Measurements from ENCODE around the gene TKTL1.
"Not testable (repeated sequence)": the region's sequence is repeated elsewhere in the genome, so short reads cannot be mapped to it uniquely, and the experiment has no call there.

Gene TKTL1, protein sequence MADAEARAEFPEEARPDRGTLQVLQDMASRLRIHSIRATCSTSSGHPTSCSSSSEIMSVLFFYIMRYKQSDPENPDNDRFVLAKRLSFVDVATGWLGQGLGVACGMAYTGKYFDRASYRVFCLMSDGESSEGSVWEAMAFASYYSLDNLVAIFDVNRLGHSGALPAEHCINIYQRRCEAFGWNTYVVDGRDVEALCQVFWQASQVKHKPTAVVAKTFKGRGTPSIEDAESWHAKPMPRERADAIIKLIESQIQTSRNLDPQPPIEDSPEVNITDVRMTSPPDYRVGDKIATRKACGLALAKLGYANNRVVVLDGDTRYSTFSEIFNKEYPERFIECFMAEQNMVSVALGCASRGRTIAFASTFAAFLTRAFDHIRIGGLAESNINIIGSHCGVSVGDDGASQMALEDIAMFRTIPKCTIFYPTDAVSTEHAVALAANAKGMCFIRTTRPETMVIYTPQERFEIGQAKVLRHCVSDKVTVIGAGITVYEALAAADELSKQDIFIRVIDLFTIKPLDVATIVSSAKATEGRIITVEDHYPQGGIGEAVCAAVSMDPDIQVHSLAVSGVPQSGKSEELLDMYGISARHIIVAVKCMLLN

DNA sequence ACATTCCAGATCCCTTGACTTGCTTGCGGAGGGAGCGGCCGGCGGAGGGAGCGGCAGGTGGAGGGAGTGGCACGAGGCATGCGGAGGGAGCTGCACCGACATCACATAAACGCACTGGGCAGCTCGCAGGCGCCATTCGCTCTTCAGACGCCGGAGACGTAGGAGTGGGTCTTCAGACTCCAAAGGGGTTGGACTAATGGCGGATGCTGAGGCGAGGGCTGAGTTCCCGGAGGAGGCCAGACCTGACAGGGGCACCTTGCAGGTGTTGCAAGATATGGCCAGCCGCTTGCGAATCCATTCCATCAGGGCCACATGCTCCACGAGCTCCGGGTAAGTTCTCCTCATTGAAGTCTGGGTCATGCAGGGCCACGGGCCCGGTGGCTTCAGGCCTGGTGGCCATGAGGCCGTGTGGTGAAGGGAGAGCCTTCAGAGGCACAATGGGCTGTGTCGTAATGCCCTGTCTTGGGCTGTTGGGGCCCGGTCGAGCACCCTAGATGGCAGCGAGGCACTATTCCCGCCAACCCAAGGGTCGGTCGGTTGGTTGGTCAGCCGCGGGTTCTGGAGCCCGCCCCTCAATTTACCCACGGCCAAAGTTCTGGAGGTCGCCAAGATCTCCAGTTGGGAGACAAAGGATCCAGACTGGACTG is at the start of gene TKTL1:
TKTL1 (plus strand) TSS at position 132 of the 647 bp plus-strand sequence; CDS start at position 197, 65 bp downstream.
- no peak for DNase-seq

DNA sequence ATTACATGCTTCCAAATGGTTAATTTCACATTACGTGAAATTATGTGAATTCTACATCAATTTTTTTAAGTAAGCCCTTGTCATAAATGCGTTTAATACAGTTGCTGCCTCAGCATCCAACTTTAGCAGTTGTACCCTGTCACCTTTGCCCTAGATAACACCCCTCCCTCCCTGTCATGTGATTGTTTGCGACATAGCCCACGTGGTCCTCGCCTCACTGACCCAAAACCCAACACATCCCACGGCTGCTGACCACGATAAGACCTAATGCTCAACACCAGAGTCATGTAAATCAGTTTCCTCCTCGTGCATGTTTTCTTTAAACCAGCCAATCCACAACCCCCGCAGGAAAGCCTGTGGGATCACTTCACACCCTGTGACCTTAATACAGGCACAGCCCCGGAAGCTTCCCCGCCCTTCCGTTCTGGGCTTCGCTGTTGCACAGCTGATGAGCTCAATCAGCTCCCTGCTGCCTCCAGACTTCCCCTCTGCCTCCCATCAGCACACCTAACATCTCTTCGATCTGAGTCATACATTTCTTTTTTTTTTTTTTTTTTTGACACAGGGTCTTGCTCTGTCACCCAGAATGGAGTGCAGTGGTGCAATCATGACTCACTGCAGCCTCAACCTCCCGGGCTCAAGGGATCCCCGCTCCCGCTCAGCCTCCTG is 48.1 kb upstream of the TKTL1 start:
- DNase-seq: not testable (repeated sequence)

DNA sequence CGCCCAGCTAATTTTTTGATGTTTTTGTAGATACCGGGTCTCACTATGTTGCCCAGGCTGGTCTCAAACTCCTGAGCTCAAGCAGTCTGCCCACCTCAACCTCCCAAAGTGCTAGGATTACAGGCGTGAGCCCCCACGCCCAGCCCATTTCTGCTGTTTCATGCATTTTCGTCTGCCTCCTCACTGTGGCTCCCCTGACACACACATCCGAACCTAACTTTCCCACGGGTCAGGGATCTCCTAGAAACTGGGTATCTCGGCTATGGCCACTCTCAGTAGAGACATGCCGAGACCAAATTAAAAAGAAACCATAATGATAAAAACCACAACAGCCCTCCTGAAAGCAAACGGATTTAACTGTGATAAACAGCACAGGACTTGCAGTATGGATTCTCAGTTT is 47.5 kb upstream of the TKTL1 start:
- DNase-seq: not testable (repeated sequence)

DNA sequence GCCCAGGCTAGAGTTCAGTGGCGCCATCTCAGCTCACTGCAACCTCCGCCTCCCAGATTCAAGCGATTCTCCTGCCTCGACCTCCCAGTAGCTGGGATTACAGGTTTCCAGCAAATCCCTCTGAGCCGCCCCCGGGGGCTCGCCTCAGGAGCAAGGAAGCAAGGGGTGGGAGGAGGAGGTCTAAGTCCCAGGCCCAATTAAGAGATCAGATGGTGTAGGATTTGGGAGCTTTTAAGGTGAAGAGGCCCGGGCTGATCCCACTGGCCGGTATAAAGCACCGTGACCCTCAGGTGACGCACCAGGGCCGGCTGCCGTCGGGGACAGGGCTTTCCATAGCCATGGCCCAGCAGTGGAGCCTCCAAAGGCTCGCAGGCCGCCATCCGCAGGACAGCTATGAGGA is 38.3 kb upstream of the TKTL1 start, which contains the start of gene OPN1MW3:
OPN1MW3 (plus strand) TSS at position 301 of the 400 bp plus-strand sequence; CDS start at position 339, 38 bp downstream.
- DNase-seq: not testable (repeated sequence)

DNA sequence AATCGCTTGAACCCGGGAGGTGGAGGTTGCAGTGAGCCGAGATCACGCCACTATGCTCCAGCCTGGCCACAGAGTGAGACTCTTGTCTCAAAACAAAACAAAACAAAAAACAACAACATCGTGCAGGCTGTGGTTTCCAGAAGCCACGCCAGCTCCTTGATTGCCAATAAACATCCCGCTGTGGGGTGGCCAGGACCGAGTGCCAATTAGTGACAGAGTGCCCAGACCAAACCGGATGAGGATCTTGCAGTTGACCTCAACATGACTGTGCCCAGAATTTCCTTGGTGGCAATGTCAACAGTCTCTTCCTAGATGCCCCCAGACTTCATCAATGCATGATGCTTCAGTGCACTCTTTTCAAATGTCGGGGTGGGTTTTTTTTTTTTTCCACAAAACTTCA is 36.9 kb upstream of the TKTL1 start:
- DNase-seq: not testable (repeated sequence)

DNA sequence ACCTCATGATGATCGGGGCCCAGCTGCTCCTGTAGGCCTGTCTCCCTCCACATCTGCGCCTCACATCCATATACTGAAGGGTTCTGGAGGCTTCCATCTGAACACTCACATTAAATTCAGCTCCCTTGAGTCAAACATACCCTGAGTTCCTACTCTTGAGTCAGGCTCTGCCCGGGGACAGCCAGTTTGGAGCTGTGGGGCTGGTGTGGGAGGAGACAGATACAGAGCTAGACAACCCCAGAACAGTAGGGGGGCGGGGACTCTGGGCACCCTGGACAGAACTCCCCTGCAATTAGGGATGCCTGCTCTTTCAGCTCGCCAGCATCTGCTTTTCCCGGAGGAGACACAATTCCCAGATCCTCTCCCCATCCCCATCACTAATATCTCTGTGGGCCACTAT is 32.5 kb upstream of the TKTL1 start:
- not testable (repeated sequence) for DNase-seq

DNA sequence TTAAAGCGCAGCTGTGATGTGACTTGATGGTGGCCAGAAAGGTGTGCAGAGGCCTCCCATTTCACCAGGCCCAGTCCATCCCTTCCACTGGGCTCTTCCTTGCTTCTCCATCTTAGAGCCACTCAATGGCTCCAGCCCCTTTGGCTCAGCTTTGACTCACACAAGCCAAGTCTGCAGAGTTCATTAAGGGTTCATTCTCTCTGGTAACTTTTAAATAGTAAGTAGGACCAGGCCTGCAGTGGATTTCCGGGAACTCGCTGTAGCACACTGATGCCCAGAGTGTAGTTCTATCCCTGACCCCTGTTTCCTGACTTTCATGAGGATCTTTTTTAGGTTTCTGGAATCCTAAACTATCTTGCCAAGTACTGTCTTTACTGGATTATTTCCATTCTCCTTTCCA is 26.4 kb upstream of the TKTL1 start:
- DNase-seq: not testable (repeated sequence)

DNA sequence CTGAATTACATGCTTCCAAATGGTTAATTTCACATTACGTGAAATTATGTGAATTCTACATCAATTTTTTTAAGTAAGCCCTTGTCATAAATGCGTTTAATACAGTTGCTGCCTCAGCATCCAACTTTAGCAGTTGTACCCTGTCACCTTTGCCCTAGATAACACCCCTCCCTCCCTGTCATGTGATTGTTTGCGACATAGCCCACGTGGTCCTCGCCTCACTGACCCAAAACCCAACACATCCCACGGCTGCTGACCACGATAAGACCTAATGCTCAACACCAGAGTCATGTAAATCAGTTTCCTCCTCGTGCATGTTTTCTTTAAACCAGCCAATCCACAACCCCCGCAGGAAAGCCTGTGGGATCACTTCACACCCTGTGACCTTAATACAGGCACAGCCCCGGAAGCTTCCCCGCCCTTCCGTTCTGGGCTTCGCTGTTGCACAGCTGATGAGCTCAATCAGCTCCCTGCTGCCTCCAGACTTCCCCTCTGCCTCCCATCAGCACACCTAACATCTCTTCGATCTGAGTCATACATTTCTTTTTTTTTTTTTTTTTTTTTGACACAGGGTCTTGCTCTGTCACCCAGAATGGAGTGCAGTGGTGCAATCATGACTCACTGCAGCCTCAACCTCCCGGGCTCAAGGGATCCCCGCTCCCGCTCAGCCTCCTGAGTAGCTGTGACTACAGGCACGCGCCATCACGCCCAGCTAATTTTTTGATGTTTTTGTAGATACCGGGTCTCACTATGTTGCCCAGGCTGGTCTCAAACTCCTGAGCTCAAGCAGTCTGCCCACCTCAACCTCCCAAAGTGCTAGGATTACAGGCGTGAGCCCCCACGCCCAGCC is 10.9 kb upstream of the TKTL1 start:
- DNase-seq: not testable (repeated sequence)

DNA sequence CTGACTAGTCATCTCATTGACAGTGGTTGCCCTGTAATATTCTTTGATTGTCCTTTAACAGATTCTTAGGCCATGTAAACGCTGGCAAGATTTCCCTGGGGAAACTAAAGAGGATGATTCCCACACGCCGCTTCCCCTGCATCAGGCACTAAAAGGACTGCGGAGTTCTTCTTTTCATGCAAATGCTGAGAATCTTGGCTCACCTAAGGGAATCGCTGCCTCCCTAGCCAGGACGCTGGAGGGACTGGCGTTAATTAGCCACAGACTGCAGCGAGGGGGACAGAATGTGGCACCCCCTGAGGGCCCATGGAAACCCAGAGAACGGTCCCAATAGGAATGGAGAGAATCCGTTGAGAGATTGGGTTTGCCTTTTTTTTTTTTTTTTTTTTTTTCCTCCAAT is 9.2 kb upstream of the TKTL1 start:
- not testable (repeated sequence) for DNase-seq

DNA sequence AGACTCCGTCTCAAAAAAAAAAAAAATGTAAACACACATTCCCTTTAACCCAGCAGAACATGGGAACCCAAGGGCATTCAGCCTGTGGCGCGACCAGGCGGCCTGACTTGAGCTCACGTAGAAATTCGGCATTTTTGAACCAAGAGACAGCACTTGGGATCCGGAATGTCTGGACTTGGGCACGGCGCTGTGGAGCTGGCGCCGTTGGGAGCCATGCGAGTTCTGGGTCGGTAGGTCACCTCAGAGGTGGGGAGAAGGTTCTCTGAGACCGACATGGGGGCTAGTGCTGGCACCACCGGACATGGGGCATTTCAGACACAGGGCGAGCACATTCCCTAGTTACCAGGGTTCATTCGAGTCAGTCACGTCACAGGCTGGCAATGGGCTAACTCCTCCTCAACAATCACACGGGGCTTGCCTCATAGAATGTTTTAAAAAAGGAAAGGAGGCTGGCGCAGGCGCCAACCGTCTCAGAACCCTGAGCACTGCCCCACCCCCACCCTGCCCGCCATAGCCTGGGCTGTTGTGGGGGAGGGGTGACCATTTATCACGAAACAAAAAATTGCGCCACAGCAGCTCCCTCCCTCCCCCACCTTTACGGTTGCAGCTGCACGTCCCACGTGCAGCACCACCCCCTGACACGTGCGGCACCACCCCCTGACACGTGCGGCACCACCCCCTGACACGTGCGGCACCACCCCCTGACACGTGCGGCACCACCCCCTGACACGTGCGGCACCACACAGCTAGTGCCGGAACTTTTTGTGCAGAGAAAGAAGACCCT is 612 bp upstream of the TKTL1 start, which contains the start of gene TEX28:
TEX28 (minus strand) TSS at position 334 of the 784 bp plus-strand sequence. CDS start 3,007 bp downstream, outside the sequence.
- DNase-seq: no peak

DNA sequence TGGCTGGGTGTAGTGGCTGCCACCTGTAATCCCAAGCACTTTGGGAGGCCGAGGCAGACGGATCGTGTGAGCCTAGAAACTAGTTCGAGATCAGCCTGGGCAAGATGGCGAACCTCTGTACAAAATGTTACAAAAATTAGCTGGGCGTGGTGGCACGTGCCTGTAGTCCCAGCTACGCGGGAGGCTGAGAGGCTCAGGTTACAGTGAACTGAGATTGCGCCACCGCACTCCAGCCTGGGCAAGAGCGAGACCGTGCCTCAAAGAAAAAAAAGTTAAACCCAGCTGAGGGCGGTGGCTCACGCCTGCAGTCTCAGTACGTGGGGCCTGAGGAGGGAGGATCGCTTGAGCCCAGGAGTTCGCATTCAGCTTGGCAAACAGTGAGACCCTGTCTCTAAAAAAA is 1.1 kb downstream of the TKTL1 start:
- no peak for DNase-seq

DNA sequence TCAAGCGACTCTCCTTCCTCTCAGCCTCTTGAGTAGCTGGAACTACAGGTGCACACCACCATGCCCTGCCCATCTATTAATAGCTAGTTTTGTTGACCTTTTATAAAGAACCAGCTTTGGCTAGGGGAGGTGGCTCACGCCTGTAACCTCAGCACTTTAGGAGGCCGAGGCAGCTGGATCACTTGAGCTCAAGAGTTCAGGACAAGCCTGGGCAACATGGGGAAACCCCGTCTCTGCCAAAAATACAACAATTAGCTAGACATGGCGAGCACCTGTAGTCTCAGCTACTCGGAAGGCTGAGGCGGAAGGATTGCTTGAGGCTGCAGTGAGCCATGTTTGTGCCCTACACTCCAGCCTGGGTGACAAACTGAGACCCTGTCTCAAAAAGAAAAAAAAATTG is 2.7 kb downstream of the TKTL1 start:
- no peak for DNase-seq

DNA sequence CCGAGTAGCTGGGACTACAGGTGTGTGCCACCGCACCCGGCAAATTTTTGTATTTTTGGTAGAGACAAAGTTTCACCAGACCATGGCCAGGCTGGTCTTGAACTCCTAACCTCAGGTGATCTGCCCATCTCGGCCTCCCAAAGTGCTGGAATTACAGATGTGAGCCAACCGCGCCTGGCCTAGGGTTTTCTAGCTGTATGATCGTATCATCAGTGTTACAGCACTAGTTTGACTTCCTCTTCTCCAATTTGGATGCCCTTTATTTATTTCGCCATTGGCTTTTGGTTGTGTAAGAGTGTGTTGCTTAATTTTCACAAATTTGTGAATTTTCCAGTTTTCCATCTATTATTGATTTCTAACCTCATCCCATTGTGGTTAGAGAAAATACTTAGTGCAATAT is 5.2 kb downstream of the TKTL1 start:
- no peak for DNase-seq

DNA sequence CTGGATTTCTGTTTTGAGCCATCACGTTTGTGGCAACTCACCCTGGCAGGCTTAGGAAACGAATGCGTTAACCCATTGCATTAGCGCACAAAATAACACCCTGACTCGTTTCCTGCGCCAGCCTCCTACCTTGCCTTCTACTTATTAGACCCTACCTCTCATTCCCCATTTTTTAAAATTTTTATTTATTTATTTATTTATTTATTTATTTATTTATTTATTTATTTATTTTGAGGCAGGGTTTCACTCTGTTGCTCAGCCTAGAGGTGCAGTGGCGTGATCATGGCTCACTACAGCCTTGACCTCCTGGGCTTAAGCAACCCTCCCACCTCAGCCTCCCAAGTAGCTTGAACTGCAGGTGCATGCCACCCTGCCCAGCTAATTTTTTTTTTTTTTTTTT is 7.4 kb downstream of the TKTL1 start:
- DNase-seq: not testable (repeated sequence)

DNA sequence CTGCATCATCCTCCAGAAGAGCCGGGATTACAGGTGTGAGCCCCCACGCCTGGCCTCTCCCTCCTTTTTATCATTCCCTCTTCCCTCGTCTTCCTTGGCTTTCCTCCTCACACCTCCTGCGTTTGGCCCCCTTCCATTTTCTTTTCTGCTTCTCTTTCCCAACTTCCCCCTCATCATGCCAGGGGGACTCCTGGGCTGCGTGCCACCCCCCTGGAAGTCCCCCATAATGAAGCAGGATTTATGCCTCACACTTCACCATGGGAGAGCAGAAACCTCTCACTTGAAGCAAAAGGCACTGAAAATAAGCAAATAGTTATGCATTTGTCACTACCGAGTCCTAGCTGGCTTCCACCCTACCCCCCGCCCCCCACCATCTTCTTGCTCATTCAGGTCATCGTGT is 7.9 kb downstream of the TKTL1 start:
- no peak for DNase-seq

DNA sequence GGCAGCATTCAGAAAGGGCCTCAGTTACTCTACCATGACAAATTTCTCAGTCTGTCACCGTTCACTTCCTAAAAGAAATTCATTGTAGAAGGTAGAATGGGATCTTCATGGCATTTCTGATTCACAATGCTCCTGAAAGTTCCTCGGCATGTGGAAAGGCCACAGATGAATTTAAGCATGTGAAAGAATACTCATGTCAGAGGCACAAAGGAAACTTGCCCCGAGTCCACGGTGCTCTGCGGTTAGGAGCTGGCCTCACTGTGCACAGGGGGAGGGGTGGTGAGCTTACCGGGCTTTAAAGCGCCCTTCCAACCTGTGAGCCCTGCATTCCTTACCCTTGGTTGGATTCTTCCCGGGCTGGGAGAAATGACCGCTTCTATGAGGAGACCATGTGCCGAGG is 9.3 kb downstream of the TKTL1 start:
- peak; percentile 47 for DNase-seq

DNA sequence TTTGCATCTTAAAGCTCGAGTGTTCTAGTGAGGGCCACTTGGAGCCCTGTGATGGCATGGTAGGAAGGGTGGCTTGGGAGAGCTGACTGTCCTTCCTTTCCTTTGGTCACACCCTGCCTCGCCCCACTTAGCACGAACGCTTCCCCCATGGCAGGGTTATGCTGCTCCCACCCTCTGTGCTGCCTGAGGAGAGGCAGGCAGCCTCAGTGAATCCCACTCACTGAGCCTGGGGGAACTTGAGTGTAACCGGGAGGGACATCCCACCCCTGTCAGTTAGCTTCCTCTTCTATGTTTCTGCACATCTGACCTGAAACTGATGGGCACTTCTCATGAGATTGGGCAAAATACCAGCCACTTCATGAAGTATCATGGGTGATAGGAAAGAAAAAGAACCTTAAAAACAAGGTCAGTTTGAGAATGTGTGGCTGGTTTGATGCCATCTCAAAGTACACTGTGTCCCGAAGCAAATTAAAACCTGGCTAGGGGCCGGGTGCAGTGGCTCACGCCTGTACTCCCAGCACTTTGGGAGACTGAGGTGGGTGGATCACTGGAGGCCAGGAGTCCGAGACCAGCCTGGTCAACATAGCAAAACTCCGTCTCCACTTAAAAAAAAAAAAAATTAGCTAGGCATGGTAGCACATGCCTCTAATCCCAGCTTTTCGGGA is 10.1 kb downstream of the TKTL1 start:
- no peak for DNase-seq

DNA sequence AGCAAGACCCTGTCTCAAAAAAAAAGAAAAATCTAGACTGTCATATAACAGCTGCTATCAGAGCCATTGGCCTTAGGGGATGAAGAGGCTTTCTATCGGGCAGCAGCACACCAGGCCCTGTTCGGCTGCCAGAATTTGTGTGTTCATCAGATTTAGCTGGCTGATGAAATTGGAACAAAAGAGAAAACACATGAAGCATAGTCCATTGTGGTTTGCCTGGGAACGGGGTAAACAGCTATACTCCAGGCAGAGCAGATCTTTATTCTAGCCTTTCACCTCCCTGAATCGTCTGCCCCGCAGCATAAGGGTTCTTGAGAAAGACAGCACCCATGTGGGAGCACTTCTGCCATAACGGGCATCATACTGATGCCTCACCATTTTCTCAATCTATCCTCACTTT is 11.6 kb downstream of the TKTL1 start:
- DNase-seq: no peak

DNA sequence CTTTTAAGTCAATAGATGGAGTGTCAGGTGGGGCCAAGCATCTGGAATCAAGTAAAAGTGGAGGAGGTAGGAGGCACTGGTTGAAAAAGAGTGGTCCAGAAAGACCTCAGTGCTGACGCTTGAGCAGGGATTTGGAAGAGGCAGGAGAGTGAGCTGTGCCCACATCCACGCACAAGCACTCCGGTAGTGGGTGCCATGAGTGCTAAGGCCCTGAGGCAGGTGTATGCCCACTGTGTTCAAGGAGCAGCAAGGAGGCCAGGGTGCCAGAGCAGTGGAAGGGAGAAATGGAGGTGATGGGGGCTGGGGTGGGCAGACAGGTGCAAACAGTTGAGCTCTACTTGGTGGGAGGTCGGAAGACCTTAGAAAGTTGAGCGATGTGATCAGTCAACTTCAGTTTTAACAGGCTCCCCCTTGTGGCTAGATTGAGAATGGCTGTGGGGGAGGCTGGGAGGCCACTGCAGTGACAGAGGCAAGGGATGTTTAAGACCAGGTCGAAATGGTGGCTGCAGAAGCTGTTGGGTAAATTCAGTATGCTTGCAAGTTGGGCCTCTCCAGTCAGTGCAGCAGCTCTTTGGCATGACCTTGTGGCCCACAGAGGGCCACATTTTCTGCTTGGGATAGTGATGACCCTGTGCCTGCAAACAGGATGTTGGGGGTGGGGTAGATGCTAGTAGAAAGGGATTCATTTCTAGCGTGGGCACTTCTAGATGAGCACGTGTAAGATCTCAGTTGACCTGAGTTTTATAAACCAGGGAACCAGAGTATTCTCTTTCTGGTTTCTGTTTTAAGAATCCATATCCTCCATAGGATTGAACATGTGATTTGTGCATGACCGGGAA is 12.7 kb downstream of the TKTL1 start:
- DNase-seq: peak; percentile 54

All from retina (tissue), 1 donor.